NOMO-1 treated with dmso at 0.1 percent for 144 hours (cell line): ENCODE results near the gene EVL.
A peak's percentile ranks its signal among the peaks of the same experiment; 100 is the strongest.
"Not testable (repeated sequence)": the region's sequence is repeated elsewhere in the genome, so short reads cannot be mapped to it uniquely, and the experiment has no call there.

Source experiments
- DNase-seq: peaks from one replicate; lab custom pipeline; 2025; ENCODE audit not compliant: unreplicated experiment; lab: John Stamatoyannopoulos, UW

The EVL gene

GRCh38 chr14:100144996-100145646 lies 79.9 kb downstream of the EVL start:
- DNase-seq: no peak

- no peak for DNase-seq
These were observed 80.7 kb downstream of the EVL start for GRCh38 chr14:100145682-100146464.

- DNase-seq: no peak
These were observed 81.4 kb downstream of the EVL start for GRCh38 chr14:100146531-100147091.

- DNase-seq: peak; percentile 24
These were observed 82.0 kb downstream of the EVL start for GRCh38 chr14:100147181-100147631.

GRCh38 chr14:100147691-100148464 lies 82.7 kb downstream of the EVL start:
- no peak for DNase-seq

- DNase-seq: no peak
These were observed 83.9 kb downstream of the EVL start for GRCh38 chr14:100148837-100149731.

- DNase-seq: no peak
These were observed 84.8 kb downstream of the EVL start for GRCh38 chr14:100149851-100150611.

- DNase-seq: no peak
These were observed 85.8 kb downstream of the EVL start for GRCh38 chr14:100150932-100151587.

GRCh38 chr14:100152091-100152490 lies 86.9 kb downstream of the EVL start:
- no peak for DNase-seq

- no peak for DNase-seq
These were observed 88.3 kb downstream of the EVL start for GRCh38 chr14:100153560-100153959.

- DNase-seq: no peak
These were observed 89.9 kb downstream of the EVL start for GRCh38 chr14:100155049-100155621.

GRCh38 chr14:100155756-100156616 lies 90.8 kb downstream of the EVL start:
- no peak for DNase-seq

- no peak for DNase-seq
These were observed 91.6 kb downstream of the EVL start for GRCh38 chr14:100156776-100157175.

- DNase-seq: not testable (repeated sequence)
These were observed 92.5 kb downstream of the EVL start for GRCh38 chr14:100157548-100158232.

- DNase-seq: no peak
These were observed 93.4 kb downstream of the EVL start for GRCh38 chr14:100158566-100159093.

GRCh38 chr14:100159094-100159864 lies 94.1 kb downstream of the EVL start, which contains the start of gene DEGS2:
DEGS2 (minus strand) TSS chr14:100159645; CDS start chr14:100159587, 58 bp downstream.
- DNase-seq: no peak
